A549 (cell line): Measurements from ENCODE around the gene CDC42EP4. TPM values are rescaled to one million over a fixed set of nuclear protein-coding genes. Genes with fewer than 3 reads are reported as not detected.

Experiments
- ATAC-seq, 2 experiments: fragments of 200-7000 bp in 1 of 2; fragments of >200 bp in 1 of 2; cut with Nextera tagmentation in 1 of 2; cut with Tn5 transposase in 1 of 2; 3 replicates each; pipeline versions ENCODE4 v1.8.0 to v1.9.1; 2018 to 2020; ENCODE audit warnings: mild to moderate bottlenecking in 1 of 2, moderate library complexity in 1 of 2
- CTCF ChIA-PET: fragments of 300-600 bp; sonication (Branson Sonifier 250); formaldehyde crosslinking; extraction: SDS; loops from one replicate; lab custom pipeline; 2021; ENCODE audit warnings: antibody characterized with exemption, inconsistent platforms; lab: Yijun Ruan, JAX
- POLR2A ChIA-PET: fragments of 350-600 bp; formaldehyde crosslinking; extraction: SDS; loops from one replicate; lab custom pipeline; 2021; ENCODE audit warnings: antibody characterized with exemption, inconsistent platforms; lab: Yijun Ruan, JAX
- DNase-seq, 2 experiments: peaks; one replicate each; pipeline versions ENCODE4 v3.0.0 to v3.0.0-alpha.2; 2011 to 2016; ENCODE audit warnings: low read depth in 1 of 2, low spot score in 1 of 2
- FAIRE-seq: peaks from 2 replicates; lab custom pipeline; 2011; peaks lifted over from hg19 to GRCh38; lab: Jason Lieb, UNC
- H3K27ac ChIP-seq, 2 experiments: fragments of >200 bp; sonication (Bioruptor Twin); formaldehyde crosslinking; 3 replicates each; pipeline ENCODE4 v1.5.1; 2016 to 2017
- H3K4me1 ChIP-seq: fragments of >200 bp; sonication (Bioruptor Twin); formaldehyde crosslinking; 3 replicates; pipeline ENCODE4 v1.6.1; 2016
- H3K4me2 ChIP-seq: fragments of >200 bp; sonication (Bioruptor Twin); formaldehyde crosslinking; 3 replicates; pipeline ENCODE4 v1.6.1; 2016
- H3K4me3 ChIP-seq: fragments of >200 bp; sonication (Bioruptor Twin); formaldehyde crosslinking; 3 replicates; pipeline ENCODE4 v1.5.1; 2016
- H3K9me3 ChIP-seq: fragments of >200 bp; sonication (Bioruptor Twin); formaldehyde crosslinking; 3 replicates; pipeline ENCODE4 v1.6.1; 2016
- BHLHE40 ChIP-seq: IDR thresholded peaks from 2 replicates; pipeline ENCODE4 v1.6.1; 2012; ENCODE audit warnings: low read depth, low read length, inconsistent platforms
- CBX2 ChIP-seq: fragments of 200-600 bp; sonication (generic); IDR thresholded peaks from 2 replicates; pipeline ENCODE4 v1.6.1; 2016; ENCODE audit warnings: low read depth, mild to moderate bottlenecking, borderline replicate concordance
- CEBPB ChIP-seq, 2 experiments: fragments of >200 bp in 1 of 2; sonication (Bioruptor Twin) in 1 of 2; formaldehyde crosslinking in 1 of 2; IDR thresholded peaks; 2 replicates each; pipeline ENCODE4 v1.6.1; 2012 to 2016
- EHMT2 ChIP-seq: fragments of 200-600 bp; sonication (generic); IDR thresholded peaks from 2 replicates; pipeline ENCODE4 v1.6.1; 2016; ENCODE audit warnings: antibody characterized with exemption, low read depth, mild to moderate bottlenecking, moderate library complexity
- EP300 ChIP-seq, 2 experiments: fragments of >200 bp; sonication (Bioruptor Twin); formaldehyde crosslinking; IDR thresholded peaks; 2 replicates in 1 of 2; 3 replicates in 1 of 2; pipeline ENCODE4 v1.6.1; 2016 to 2017
- FOSB ChIP-seq: fragments of 250-450 bp; sonication (Bioruptor Pico); IDR thresholded peaks from 2 replicates; pipeline ENCODE4 v1.5.0; 2020; ENCODE audit warnings: mild to moderate bottlenecking, moderate library complexity
- FOSL2 ChIP-seq, 2 experiments: fragments of 450-650 bp in 1 of 2; fragments of >200 bp in 1 of 2; sonication (Bioruptor Twin) in 1 of 2; formaldehyde crosslinking; IDR thresholded peaks; 2 replicates each; pipeline versions ENCODE4 v1.5.0 to v1.6.1; 2016 to 2020; ENCODE audit warnings: mild to moderate bottlenecking in 1 of 2, moderate library complexity in 1 of 2
- FOXS1 ChIP-seq: fragments of 250-450 bp; sonication (Bioruptor Pico); IDR thresholded peaks from 2 replicates; pipeline ENCODE4 v1.5.0; 2020; ENCODE audit warnings: mild to moderate bottlenecking, moderate library complexity
- HEYL ChIP-seq: fragments of 250-450 bp; sonication (Bioruptor Pico); IDR thresholded peaks from 2 replicates; pipeline ENCODE4 v1.8.0; 2021; ENCODE audit warnings: mild to moderate bottlenecking, moderate library complexity
- HMGXB4 ChIP-seq: fragments of 250-450 bp; sonication (Bioruptor Pico); IDR thresholded peaks from 2 replicates; pipeline ENCODE4 v1.5.0; 2021; ENCODE audit warnings: mild to moderate bottlenecking, moderate library complexity, borderline replicate concordance
- HOXA7 ChIP-seq: fragments of 250-450 bp; sonication (Bioruptor Pico); IDR thresholded peaks from 2 replicates; pipeline ENCODE4 v1.5.0; 2020; ENCODE audit warnings: mild to moderate bottlenecking, moderate library complexity
- HOXB13 ChIP-seq: fragments of 250-450 bp; sonication (Bioruptor Pico); IDR thresholded peaks from 2 replicates; pipeline ENCODE4 v1.5.0; 2020; ENCODE audit warnings: low read depth, mild to moderate bottlenecking, moderate library complexity
- JUN ChIP-seq, 2 experiments: fragments of >200 bp; sonication (Bioruptor Twin); formaldehyde crosslinking; IDR thresholded peaks; 2 replicates in 1 of 2; 3 replicates in 1 of 2; pipeline ENCODE4 v1.6.1; 2016 to 2017
- JUNB ChIP-seq: fragments of >200 bp; sonication (Bioruptor Twin); formaldehyde crosslinking; IDR thresholded peaks from 2 replicates; pipeline ENCODE4 v1.6.1; 2016
- KDM1A ChIP-seq: fragments of 200-600 bp; sonication (generic); IDR thresholded peaks from 2 replicates; pipeline ENCODE4 v1.6.1; 2016; ENCODE audit warnings: low read depth, mild to moderate bottlenecking
- MAFK ChIP-seq: fragments of 450-650 bp; IDR thresholded peaks from 2 replicates; pipeline ENCODE4 v1.6.1; 2014; ENCODE audit not compliant: partially characterized antibody
- NPAS2 ChIP-seq: fragments of 250-450 bp; sonication (Bioruptor Pico); IDR thresholded peaks from 2 replicates; pipeline ENCODE4 v1.8.0; 2022; ENCODE audit warnings: mild to moderate bottlenecking, moderate library complexity, borderline replicate concordance
- NR3C1 ChIP-seq: fragments of >200 bp; sonication (Bioruptor Twin); formaldehyde crosslinking; IDR thresholded peaks from 3 replicates; pipeline ENCODE4 v1.6.1; 2017
- POLR2A ChIP-seq: IDR thresholded peaks from 2 replicates; pipeline ENCODE4 v1.6.1; 2012; ENCODE audit warnings: mild to moderate bottlenecking, low read length
- POLR2AphosphoS2 ChIP-seq: conservative IDR thresholded peaks from 2 replicates; pipeline ENCODE4 v1.6.1; 2012; ENCODE audit warnings: low read length, improper control_type of control experiment, inconsistent platforms
- RAD21 ChIP-seq, 2 experiments: fragments of >200 bp in 1 of 2; sonication (Bioruptor Twin) in 1 of 2; formaldehyde crosslinking in 1 of 2; IDR thresholded peaks in 1 of 2; conservative IDR thresholded peaks in 1 of 2; 2 replicates in 1 of 2; 3 replicates in 1 of 2; pipeline ENCODE4 v1.6.1; 2012 to 2018; ENCODE audit warnings: inconsistent platforms in 1 of 2
- REST ChIP-seq: fragments of 200-600 bp; sonication (generic); IDR thresholded peaks from 2 replicates; pipeline ENCODE4 v1.6.1; 2016; ENCODE audit warnings: antibody characterized with exemption, mild to moderate bottlenecking, moderate library complexity
- RFX5 ChIP-seq: fragments of 450-650 bp; IDR thresholded peaks from 2 replicates; pipeline ENCODE4 v1.7.1; 2014; ENCODE audit warnings: antibody characterized with exemption, mild to moderate bottlenecking, moderate library complexity
- USF2 ChIP-seq: fragments of 450-650 bp; IDR thresholded peaks from 2 replicates; pipeline ENCODE4 v1.6.1; 2014; ENCODE audit warnings: antibody characterized with exemption
- ZNF302 ChIP-seq: fragments of 250-450 bp; sonication (Bioruptor Pico); IDR thresholded peaks from 2 replicates; pipeline ENCODE4 v1.9.0; 2021; ENCODE audit warnings: inconsistent platforms, mild to moderate bottlenecking, moderate library complexity
- ZSCAN20 ChIP-seq: fragments of 250-450 bp; sonication (Bioruptor Pico); IDR thresholded peaks from 2 replicates; pipeline ENCODE4 v1.8.0; 2022; ENCODE audit warnings: mild to moderate bottlenecking, moderate library complexity
- WGBS: methylation state at CpG from one replicate; pipeline ENCODE4 v1.1.6; 2017; ENCODE audit errors: missing lambda C conversion rate; 5-methylcytosine and 5-hydroxymethylcytosine counted together
- polyA plus RNA-seq, 4 experiments: library from polyadenylated mRNA; depleted of rRNA in 3 of 4; stranded (reverse); fragments of >200 nt; fragmentation: RNase III in 1 of 4; extraction: RNeasy Plus Mini Kit Qiagen cat#74134 plus additional on column Dnase treatment in 1 of 4; gene quantifications; 2 replicates in 3 of 4; 3 replicates in 1 of 4; pipeline ENCODE4 v1.2.3, GENCODE V29; 2011 to 2017
- TF ChIP-seq, protein P1 (sequence below): fragments of >200 bp; sonication (Bioruptor Twin); formaldehyde crosslinking; IDR thresholded peaks from 2 replicates; pipeline ENCODE4 v1.6.1; 2016
- TF ChIP-seq, protein P2 (sequence below): fragments of >200 bp; sonication (Bioruptor Twin); formaldehyde crosslinking; IDR thresholded peaks from 3 replicates; pipeline ENCODE4 v1.6.1; 2016

Gene CDC42EP4
- polyA plus RNA-seq, 2 of the 4 experiments (the other 2 are of a cell fraction), result 33.8 to 65.7 TPM

DNA sequence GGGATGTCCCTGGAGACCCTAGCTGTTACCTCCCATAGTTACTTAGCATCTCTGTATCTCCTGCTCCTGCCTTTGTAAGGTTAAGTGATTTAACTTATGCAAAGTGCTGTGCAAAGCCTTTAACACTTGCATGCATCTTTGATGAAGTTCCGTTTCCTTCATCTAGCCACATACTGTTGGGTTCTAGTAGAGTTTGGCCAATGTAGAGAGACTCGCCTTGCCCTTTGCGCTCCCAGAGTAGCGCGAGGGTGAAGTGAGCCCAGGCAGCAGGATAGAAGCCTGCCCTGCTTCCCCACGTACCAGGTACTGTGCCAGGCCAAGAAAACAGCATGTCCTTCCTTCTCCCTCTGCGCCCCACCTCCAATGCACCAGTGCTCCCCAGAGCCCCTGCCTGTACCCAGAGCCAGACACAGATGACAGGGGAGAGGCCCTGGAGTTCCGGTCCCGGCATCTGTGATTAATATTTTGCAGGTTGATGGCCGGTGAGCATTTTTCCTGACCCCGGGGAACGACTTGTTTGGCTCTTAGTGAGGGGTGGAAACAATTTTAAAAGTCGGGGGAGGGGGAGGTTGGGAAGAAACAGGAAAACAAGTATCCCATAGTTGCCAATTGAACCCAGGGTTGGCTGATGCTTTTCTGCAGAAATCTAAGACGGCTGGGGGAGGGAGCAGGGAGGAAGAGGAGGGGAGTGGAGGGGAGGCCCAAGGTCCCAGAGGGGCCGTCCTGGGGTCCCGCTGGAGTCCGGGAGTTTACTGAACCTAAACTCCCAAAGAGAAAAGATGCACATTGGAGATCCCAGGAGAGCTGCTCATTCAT, 13.1 kb upstream of the CDC42EP4 start:
- H3K4me3 ChIP-seq, result no peak overlapping the region
- DNase-seq, result no peak
- H3K27ac ChIP-seq, result no peak overlapping the region
- H3K9me3 ChIP-seq, result peaks cover 12% of the 10 kb centered on the region; the same call in 2 of the 3 replicates
- ChIA-PET POLR2A (interaction anchor here (1.4 kb wide), 1 partner anchor 14 kb away, joined by 3 read pairs; no protein-coding TSS in a partner anchor), CTCF (interaction anchor here (1.2 kb wide), 2 partner anchors 20 to 45 kb away, joined by 3 read pairs; no protein-coding TSS in a partner anchor)
- no peak; a peak in 2 of 6 replicates for ATAC-seq
- TF ChIP-seq RFX5, result no peak
- TF ChIP-seq, protein P1, sequence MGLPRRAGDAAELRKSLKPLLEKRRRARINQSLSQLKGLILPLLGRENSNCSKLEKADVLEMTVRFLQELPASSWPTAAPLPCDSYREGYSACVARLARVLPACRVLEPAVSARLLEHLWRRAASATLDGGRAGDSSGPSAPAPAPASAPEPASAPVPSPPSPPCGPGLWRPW, result no peak
- TF ChIP-seq EHMT2, result no peak
- no peak for TF ChIP-seq RAD21 (conservative IDR thresholded peaks at IDR 0.05 in 1 of 2, IDR thresholded peaks at IDR 0.05 in 1 of 2)
- TF ChIP-seq HMGXB4 (CRISPR knock-in tag), result no peak
- TF ChIP-seq HOXA7, result no peak
- TF ChIP-seq HEYL (CRISPR knock-in tag), result no peak
- no peak for TF ChIP-seq USF2
- TF ChIP-seq CBX2, result no peak
- TF ChIP-seq CEBPB (IDR thresholded peaks at IDR 0.05), result no peak
- no peak for TF ChIP-seq ZNF302 (CRISPR knock-in tag)
- no peak for TF ChIP-seq EP300 (IDR thresholded peaks at IDR 0.05)
- TF ChIP-seq MAFK, result no peak
- TF ChIP-seq JUNB, result no peak
- no peak for TF ChIP-seq NR3C1
- no peak for TF ChIP-seq FOSB
- WGBS, result 79% methylated on average over 17 of the region's 17 CpGs
- no peak for FAIRE-seq
- no peak overlapping the region for H3K4me2 ChIP-seq
- no peaks in the 10 kb centered on the region for H3K4me1 ChIP-seq

DNA sequence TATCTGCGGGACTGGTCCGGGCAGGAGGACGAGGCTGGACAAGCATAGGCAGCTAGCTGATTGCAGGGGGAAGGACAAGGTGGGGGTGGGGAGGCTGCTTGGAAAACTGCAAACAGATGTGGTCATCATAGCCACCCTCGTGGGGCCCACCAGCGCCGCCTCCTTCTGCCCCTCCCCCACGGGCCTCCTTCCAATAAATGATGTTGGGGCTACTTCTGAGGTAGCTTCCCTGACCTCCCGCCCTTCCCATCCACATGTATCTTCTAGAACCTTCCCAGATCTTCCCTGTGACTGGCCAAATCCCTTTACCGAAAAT, 12.3 kb upstream of the CDC42EP4 start:
- DNase-seq, result no peak
- H3K4me3 ChIP-seq, result no peak overlapping the region
- peaks cover 12% of the 10 kb centered on the region; the same call in 2 of the 3 replicates for H3K9me3 ChIP-seq
- POLR2A ChIA-PET, result no interaction called here
- FAIRE-seq, result no peak
- TF ChIP-seq NPAS2 (no peak), RAD21 (conservative IDR thresholded peaks at IDR 0.05 in 1 of 2, IDR thresholded peaks at IDR 0.05 in 1 of 2) (no peak), FOXS1 (CRISPR knock-in tag) (no peak), JUN (IDR thresholded peaks at IDR 0.05) (no peak), CEBPB (IDR thresholded peaks at IDR 0.05) (no peak), ZNF302 (CRISPR knock-in tag) (no peak), POLR2AphosphoS2 (no peak), REST (no peak), HOXB13 (CRISPR knock-in tag) (no peak), KDM1A (no peak), POLR2A (no peak), ZSCAN20 (CRISPR knock-in tag) (no peak), FOSL2 (IDR thresholded peaks at IDR 0.05) (no peak), FOSL2 (CRISPR knock-in tag; IDR thresholded peaks at IDR 0.05) (no peak), BHLHE40 (no peak)
- TF ChIP-seq, protein P2, sequence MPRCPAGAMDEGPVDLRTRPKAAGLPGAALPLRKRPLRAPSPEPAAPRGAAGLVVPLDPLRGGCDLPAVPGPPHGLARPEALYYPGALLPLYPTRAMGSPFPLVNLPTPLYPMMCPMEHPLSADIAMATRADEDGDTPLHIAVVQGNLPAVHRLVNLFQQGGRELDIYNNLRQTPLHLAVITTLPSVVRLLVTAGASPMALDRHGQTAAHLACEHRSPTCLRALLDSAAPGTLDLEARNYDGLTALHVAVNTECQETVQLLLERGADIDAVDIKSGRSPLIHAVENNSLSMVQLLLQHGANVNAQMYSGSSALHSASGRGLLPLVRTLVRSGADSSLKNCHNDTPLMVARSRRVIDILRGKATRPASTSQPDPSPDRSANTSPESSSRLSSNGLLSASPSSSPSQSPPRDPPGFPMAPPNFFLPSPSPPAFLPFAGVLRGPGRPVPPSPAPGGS, result no peak
- no peak for ATAC-seq
- H3K27ac ChIP-seq, result no peak overlapping the region
- no peaks in the 10 kb centered on the region for H3K4me1 ChIP-seq
- no peak overlapping the region for H3K4me2 ChIP-seq
- CTCF ChIA-PET, result interaction anchor here (0.6 to 1.2 kb wide), 4 partner anchors 17 to 467 kb away, joined by 3 to 4 read pairs (median 3); no protein-coding TSS in a partner anchor
- 62% methylated on average over 9 of the region's 9 CpGs for WGBS
